HG02642 (cell line): Measurements from ENCODE around the gene ZNF740.

Source experiments
- ATAC-seq: cut with Tn5 transposase; IDR thresholded peaks from one replicate; pipeline ENCODE4 v1.9.1; 2021; ENCODE audit warnings: mild to moderate bottlenecking; ENCODE audit not compliant: unreplicated experiment, poor library complexity

ZNF740 gene

GRCh38 chr12:53241623-53242412 is 61.3 kb downstream of the ZNF740 start:
- no peak for ATAC-seq

DNA sequence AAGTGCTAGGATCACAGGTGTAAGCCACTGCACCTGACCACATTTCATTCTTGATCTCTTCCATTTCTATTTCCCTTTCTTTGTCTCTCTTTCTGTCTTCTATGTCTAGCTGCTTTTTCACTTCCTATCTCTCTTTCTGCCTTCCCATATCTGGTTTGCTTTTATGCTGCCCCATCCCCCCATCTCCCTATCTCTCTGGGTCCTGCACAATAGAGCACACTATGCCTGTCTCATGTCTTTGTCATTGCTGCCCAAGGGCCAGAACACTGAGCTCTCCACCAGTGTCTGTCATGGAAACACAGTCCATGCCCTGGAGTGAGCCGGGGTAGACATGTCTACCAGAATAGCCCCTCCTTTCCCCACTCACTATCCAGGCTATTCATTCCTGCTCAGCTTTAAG is 63.8 kb downstream of the ZNF740 start:
- no peak for ATAC-seq
